ENCODE measurements around the gene NEGR1. TPM values are rescaled to one million over a fixed set of nuclear protein-coding genes. Genes with fewer than 3 reads are reported as not detected.

The NEGR1 gene
- total RNA-seq, 2 donors from 2014 or later: 0.08 TPM; not detected in 1

DNA sequence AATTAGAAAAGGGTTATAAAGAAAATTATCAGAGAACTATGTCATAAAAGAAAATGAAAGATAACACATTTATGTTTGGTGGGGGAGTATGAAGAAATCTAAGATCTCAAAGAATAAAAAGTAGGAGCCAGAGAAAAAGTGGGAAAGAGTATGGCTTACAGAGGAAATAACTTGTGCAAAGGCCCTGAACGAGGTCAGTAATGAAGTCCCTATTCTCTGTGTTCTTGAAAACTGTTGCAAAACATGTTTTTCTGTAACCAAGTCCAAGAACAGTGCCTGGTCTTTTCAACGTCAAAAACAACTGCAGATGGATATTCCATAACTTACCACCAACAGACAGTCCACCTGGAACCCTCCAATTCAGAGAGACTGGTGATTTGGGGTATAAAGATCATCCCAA, 188.1 kb downstream of the NEGR1 start:
- DNase-seq (no peak), ATAC-seq (no peak)
- Mint-ChIP-seq H3K27ac (no peak overlapping the region), H3K36me3 (ENCODE audit: low read depth) (no peaks in the 10 kb centered on the region), H3K27me3 (no peaks in the 10 kb centered on the region), H3K4me3 (no peak overlapping the region), H3K4me1 (no peaks in the 10 kb centered on the region)
- H3K9me3 ChIP-seq (ENCODE audit: control insufficient read depth, low read length, poor library complexity, severe bottlenecking): no peaks in the 10 kb centered on the region

GRCh38 chr1:72086394-72086793, 195.9 kb downstream of the NEGR1 start:
- H3K4me1 Mint-ChIP-seq: no peaks in the 10 kb centered on the region
- no peak for ATAC-seq
- no peak for DNase-seq

GRCh38 chr1:72075425-72075824, 206.9 kb downstream of the NEGR1 start:
- DNase-seq: no peak
- H3K9me3 ChIP-seq (ENCODE audit: control insufficient read depth, low read length, poor library complexity, severe bottlenecking): no peaks in the 10 kb centered on the region
- ATAC-seq: no peak
- Mint-ChIP-seq H3K27me3 (no peaks in the 10 kb centered on the region), H3K36me3 (ENCODE audit: low read depth) (no peaks in the 10 kb centered on the region), H3K4me3 (no peak overlapping the region), H3K4me1 (no peaks in the 10 kb centered on the region), H3K27ac (no peak overlapping the region)

More at GRCh38 chr1:72086394-72086793, 195.9 kb downstream of the NEGR1 start:
- no peak overlapping the region for H3K27ac Mint-ChIP-seq
- H3K9me3 ChIP-seq (ENCODE audit: control insufficient read depth, low read length, poor library complexity, severe bottlenecking): no peaks in the 10 kb centered on the region
- no peak overlapping the region for H3K4me3 Mint-ChIP-seq
- H3K27me3 Mint-ChIP-seq: no peaks in the 10 kb centered on the region
- no peaks in the 10 kb centered on the region for H3K36me3 Mint-ChIP-seq (ENCODE audit: low read depth)

GRCh38 chr1:72066431-72066830, 215.9 kb downstream of the NEGR1 start:
- no peaks in the 10 kb centered on the region for H3K9me3 ChIP-seq (ENCODE audit: control insufficient read depth, low read length, poor library complexity, severe bottlenecking)
- Mint-ChIP-seq H3K4me1 (no peaks in the 10 kb centered on the region), H3K36me3 (ENCODE audit: low read depth) (no peaks in the 10 kb centered on the region), H3K27me3 (no peaks in the 10 kb centered on the region), H3K4me3 (no peak overlapping the region), H3K27ac (no peak overlapping the region)
- ATAC-seq: no peak
- no peak for DNase-seq

- Mint-ChIP-seq H3K36me3 (ENCODE audit: low read depth) (no peaks in the 10 kb centered on the region), H3K4me1 (no peaks in the 10 kb centered on the region), H3K4me3 (no peak overlapping the region), H3K27me3 (no peaks in the 10 kb centered on the region), H3K27ac (no peak overlapping the region)
- no peak for ATAC-seq
- no peaks in the 10 kb centered on the region for H3K9me3 ChIP-seq (ENCODE audit: control insufficient read depth, low read length, poor library complexity, severe bottlenecking)
- no peak for DNase-seq
Observed at GRCh38 chr1:72064196-72065075, 217.9 kb downstream of the NEGR1 start.

GRCh38 chr1:72063364-72064044, 218.8 kb downstream of the NEGR1 start:
- Mint-ChIP-seq H3K27me3 (no peaks in the 10 kb centered on the region), H3K36me3 (ENCODE audit: low read depth) (no peaks in the 10 kb centered on the region), H3K27ac (no peak overlapping the region), H3K4me1 (no peaks in the 10 kb centered on the region), H3K4me3 (no peak overlapping the region)
- no peak for DNase-seq
- ATAC-seq: no peak
- no peaks in the 10 kb centered on the region for H3K9me3 ChIP-seq (ENCODE audit: control insufficient read depth, low read length, poor library complexity, severe bottlenecking)

DNA sequence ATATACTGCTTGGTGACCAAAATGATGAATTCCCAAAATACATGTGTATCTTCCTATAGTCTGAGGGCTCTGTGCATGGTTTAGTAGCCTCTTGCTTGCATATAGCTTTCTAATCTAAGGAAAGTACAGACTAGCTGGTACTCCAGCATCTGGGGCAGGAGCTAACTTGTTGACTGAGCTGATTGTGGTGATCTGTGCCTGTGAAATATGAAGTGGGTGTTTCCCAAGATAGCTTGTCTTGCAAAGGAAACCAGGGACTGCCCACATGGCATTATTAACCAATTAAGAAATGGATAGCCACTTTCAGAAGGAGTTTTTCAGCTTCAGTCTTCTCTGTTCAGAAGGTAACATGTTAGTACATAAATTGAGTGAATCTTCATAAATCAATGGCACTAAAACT, 219.8 kb downstream of the NEGR1 start:
- DNase-seq (no peak), ATAC-seq (no peak)
- Mint-ChIP-seq H3K27ac (no peak overlapping the region), H3K4me1 (no peaks in the 10 kb centered on the region), H3K27me3 (no peaks in the 10 kb centered on the region), H3K36me3 (ENCODE audit: low read depth) (no peaks in the 10 kb centered on the region), H3K4me3 (no peak overlapping the region)
- H3K9me3 ChIP-seq (ENCODE audit: control insufficient read depth, low read length, poor library complexity, severe bottlenecking): no peaks in the 10 kb centered on the region

DNA sequence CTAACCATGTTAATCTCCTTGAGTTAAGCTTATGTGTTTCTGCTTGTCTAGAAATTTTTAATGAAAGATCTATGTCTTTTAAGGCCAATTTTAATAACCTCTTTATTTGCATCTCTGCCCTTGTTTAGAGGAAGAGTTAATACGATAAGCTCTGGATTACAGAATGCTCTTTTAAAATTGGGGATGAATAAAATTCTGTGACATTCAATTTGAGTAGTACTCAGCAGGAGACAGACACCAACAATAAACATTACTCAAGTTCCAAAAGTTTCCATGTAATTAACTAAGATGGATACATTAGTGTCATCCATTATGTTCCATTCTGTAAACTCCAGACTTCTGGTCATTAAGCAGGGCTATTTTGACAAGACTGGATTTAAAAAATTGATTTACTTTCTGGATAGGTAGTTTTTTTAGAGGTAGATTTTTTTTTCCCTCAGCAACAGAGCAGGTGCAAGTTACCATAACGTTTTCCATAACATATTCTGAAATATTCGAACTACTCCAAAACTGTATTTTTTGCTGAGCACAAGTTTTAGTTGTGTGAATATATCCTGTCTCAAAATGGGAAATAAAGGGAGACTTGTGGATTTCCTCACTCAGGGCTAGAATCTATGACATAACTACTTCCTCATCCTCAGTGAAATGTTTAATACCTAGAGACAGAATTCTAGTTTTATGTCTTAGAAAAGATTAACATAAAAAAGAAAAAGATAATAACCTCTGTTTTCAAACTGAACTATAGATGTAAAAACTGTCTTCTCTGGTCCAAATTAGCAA, 221.7 kb downstream of the NEGR1 start:
- Mint-ChIP-seq H3K4me1 (no peaks in the 10 kb centered on the region), H3K4me3 (no peak overlapping the region), H3K36me3 (ENCODE audit: low read depth) (no peaks in the 10 kb centered on the region), H3K27ac (no peak overlapping the region), H3K27me3 (no peaks in the 10 kb centered on the region)
- no peaks in the 10 kb centered on the region for H3K9me3 ChIP-seq (ENCODE audit: control insufficient read depth, low read length, poor library complexity, severe bottlenecking)
- ATAC-seq: no peak
- no peak for DNase-seq

DNA sequence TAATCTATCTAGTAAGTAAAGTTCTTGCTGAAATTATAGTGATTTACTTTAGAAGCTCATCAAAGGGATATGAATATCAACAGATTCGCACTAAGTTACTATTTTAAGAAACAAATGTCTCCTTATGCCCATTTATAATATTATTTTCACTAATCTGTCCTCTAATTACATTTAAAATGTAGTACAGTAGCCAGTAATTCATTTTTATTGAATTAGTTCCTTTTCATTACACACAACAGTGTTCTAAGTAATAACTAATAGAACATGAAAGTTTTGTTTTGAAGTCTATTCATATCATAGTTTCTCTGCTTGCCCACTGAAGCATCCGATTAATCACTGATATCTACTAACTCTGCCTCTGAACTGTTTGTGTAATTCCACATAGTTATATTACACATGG, 225.8 kb downstream of the NEGR1 start:
- no peak overlapping the region for H3K27ac Mint-ChIP-seq
- H3K9me3 ChIP-seq (ENCODE audit: control insufficient read depth, low read length, poor library complexity, severe bottlenecking): no peaks in the 10 kb centered on the region
- no peak overlapping the region for H3K4me3 Mint-ChIP-seq
- no peaks in the 10 kb centered on the region for H3K36me3 Mint-ChIP-seq (ENCODE audit: low read depth)
- ATAC-seq (no peak), DNase-seq (no peak)
- no peaks in the 10 kb centered on the region for H3K27me3 Mint-ChIP-seq
- H3K4me1 Mint-ChIP-seq: no peaks in the 10 kb centered on the region

DNA sequence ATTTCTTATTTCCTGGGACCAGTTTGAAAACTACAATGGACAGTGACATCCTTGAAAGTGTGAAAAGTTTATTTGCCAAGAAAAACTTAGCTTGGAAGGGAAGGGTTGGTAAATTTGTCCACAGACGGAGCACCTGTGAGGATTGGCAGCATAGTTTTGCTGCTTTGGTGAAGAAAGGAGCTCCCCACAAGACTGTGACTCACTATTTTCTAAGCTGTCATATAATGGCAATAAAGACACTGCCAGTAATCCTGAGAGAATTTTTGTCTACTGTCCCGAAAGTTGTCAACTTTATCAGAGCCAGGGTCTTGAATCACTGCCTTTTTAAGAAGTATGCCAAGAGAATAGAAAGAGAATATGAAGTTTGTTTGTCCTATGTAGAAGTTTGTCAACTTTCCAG, 230.8 kb downstream of the NEGR1 start:
- H3K4me3 Mint-ChIP-seq: no peak overlapping the region
- H3K36me3 Mint-ChIP-seq (ENCODE audit: low read depth): no peaks in the 10 kb centered on the region
- no peaks in the 10 kb centered on the region for H3K27me3 Mint-ChIP-seq
- H3K9me3 ChIP-seq (ENCODE audit: control insufficient read depth, low read length, poor library complexity, severe bottlenecking): no peaks in the 10 kb centered on the region
- no peaks in the 10 kb centered on the region for H3K4me1 Mint-ChIP-seq
- H3K27ac Mint-ChIP-seq: no peak overlapping the region
- ATAC-seq (no peak), DNase-seq (no peak)

DNA sequence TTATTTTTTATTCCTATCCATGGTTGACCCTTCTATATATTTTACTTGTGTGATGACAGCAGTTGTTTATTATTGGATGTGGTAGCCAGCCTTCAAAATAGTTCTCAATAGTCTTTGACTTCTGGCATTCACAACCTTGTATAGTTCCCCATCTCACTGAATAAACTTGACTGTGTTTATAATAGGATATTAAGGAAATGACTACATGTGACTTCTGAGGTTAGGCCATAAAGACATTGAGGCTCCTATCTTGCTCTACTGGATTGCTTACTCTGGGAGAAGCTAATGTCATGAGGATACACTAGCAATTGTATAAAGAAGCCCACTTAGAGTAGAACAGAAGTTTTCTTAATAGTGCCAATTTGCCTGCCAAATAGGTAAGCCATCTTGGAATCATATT, 231.8 kb downstream of the NEGR1 start:
- no peak overlapping the region for H3K4me3 Mint-ChIP-seq
- no peak for DNase-seq
- ATAC-seq: no peak

DNA sequence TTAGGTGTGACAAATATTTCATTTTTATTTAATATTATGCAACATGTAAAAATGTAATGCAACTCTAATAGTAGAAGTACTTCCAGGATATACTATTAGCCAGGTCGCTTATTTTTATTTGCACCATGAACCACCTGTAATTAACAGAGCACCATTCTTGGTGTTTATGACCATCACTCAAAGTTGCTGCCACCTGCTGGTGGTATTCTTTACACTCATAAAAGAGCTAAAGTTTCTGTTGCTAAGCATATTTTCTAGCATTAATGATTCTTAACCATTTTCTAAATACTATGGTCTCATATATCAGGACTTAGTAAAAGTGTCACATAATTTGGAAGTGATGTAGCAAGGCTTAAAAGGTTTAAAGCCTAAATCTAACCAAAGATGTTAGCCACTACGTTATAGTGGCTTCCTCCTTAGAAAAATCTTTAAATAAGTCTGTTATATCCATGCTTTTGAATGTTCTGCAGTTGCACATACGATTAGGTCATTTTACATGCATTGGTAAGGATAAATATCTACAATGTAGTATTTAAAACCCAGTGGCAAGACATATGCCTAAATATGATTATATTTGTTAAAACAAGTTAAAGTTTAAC, 244.5 kb downstream of the NEGR1 start:
- ATAC-seq (no peak), DNase-seq (no peak)
- Mint-ChIP-seq H3K27ac (no peak overlapping the region), H3K36me3 (ENCODE audit: low read depth) (no peaks in the 10 kb centered on the region), H3K4me3 (no peak overlapping the region), H3K27me3 (no peaks in the 10 kb centered on the region), H3K4me1 (no peaks in the 10 kb centered on the region)
- H3K9me3 ChIP-seq (ENCODE audit: control insufficient read depth, low read length, poor library complexity, severe bottlenecking): no peaks in the 10 kb centered on the region

More for the DNA sequence above, 231.8 kb downstream of the NEGR1 start:
- H3K9me3 ChIP-seq (ENCODE audit: control insufficient read depth, low read length, poor library complexity, severe bottlenecking): no peaks in the 10 kb centered on the region
- Mint-ChIP-seq H3K36me3 (ENCODE audit: low read depth) (no peaks in the 10 kb centered on the region), H3K27me3 (no peaks in the 10 kb centered on the region), H3K27ac (no peak overlapping the region), H3K4me1 (no peaks in the 10 kb centered on the region)

DNA sequence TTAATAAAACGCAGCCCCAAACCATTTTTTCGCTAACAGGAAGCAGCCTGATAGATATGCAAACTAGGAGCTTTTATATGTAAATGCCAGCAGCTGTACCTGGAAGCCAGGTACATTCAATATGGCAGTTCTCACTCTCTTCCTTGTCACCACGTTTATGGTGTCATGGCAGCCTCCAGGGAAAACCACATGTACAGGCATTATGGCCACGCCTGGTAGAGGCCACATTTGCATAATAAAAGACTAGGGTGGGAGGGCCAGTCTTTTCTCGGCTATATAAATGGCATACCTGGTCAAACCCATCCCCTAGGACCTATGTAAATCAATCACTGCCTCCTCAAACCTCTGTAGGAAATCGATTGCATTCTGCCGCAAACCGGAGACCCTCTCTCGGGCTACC, 247.5 kb downstream of the NEGR1 start:
- no peak for ATAC-seq
- H3K27me3 Mint-ChIP-seq: no peaks in the 10 kb centered on the region
- H3K4me1 Mint-ChIP-seq: no peaks in the 10 kb centered on the region
- no peaks in the 10 kb centered on the region for H3K36me3 Mint-ChIP-seq (ENCODE audit: low read depth)
- no peak overlapping the region for H3K27ac Mint-ChIP-seq
- H3K9me3 ChIP-seq (ENCODE audit: control insufficient read depth, low read length, poor library complexity, severe bottlenecking): no peaks in the 10 kb centered on the region
- DNase-seq: no peak
- no peak overlapping the region for H3K4me3 Mint-ChIP-seq
